Mucosa of rectum (tissue), 2 donors: ENCODE measurements around the gene CITED1.

Experiments used
- H3K27ac ChIP-seq, 2 donors: one replicate each; pipeline ENCODE4 v1.7.0; 2013; ENCODE audit warnings: inconsistent platforms in 2 of 2, low read depth in 2 of 2, low read length in 2 of 2
- H3K27me3 ChIP-seq, 2 donors: one replicate each; pipeline ENCODE4 v1.7.0; 2013; ENCODE audit warnings: low read length in 2 of 2; ENCODE audit not compliant: control insufficient read depth in 2 of 2, insufficient read depth in 2 of 2
- H3K36me3 ChIP-seq, 2 donors: one replicate each; pipeline ENCODE4 v1.7.0; 2013; ENCODE audit warnings: low read length in 2 of 2; ENCODE audit not compliant: control insufficient read depth in 2 of 2, insufficient read depth in 2 of 2
- H3K4me1 ChIP-seq, 2 donors: one replicate each; pipeline ENCODE4 v1.7.0; 2013; ENCODE audit warnings: low read length in 2 of 2, mild to moderate bottlenecking in 1 of 2; ENCODE audit not compliant: control insufficient read depth in 2 of 2, insufficient read depth in 2 of 2
- H3K4me3 ChIP-seq, 2 donors: one replicate each; pipeline ENCODE4 v1.7.0; 2013; ENCODE audit warnings: low read length in 2 of 2
- H3K9ac ChIP-seq, 2 donors: one replicate each; pipeline ENCODE4 v1.7.0; 2013; ENCODE audit warnings: low read length in 2 of 2, low read depth in 1 of 2, mild to moderate bottlenecking in 1 of 2
- H3K9me3 ChIP-seq, 2 donors: one replicate each; pipeline ENCODE4 v1.7.0; 2013; ENCODE audit warnings: low read length in 2 of 2; ENCODE audit not compliant: control insufficient read depth in 2 of 2
- donor health status: healthy.
- donor health status: Normal muscosa, but diverticular disease.

Gene CITED1

GRCh38 chrX:72308566-72309296, 3.0 kb upstream of the CITED1 start:
- Histone ChIP-seq H3K4me3 (peak overlapping the region; percentile 45 to 67), H3K9me3 (no peaks in the 10 kb centered on the region), H3K9ac (no peak overlapping the region), H3K36me3 (no peaks in the 10 kb centered on the region), H3K4me1 (peaks cover 7 to 13% of the 10 kb centered on the region in 2 donors), H3K27me3 (peaks cover 47 to 50% of the 10 kb centered on the region in 2 donors), H3K27ac (no peak overlapping the region)

GRCh38 chrX:72308209-72308565, 2.5 kb upstream of the CITED1 start:
- peaks cover 7 to 13% of the 10 kb centered on the region in 2 donors for H3K4me1 ChIP-seq
- no peak overlapping the region for H3K27ac ChIP-seq
- no peak overlapping the region for H3K9ac ChIP-seq
- H3K4me3 ChIP-seq = peak overlapping the region in 1 of 2 donors; percentile 67
- peaks cover 50% of the 10 kb centered on the region in 2 donors for H3K27me3 ChIP-seq
- no peaks in the 10 kb centered on the region for H3K9me3 ChIP-seq
- H3K36me3 ChIP-seq = no peaks in the 10 kb centered on the region

GRCh38 chrX:72307646-72308051, 1.9 kb upstream of the CITED1 start:
- Histone ChIP-seq H3K4me3 (peak overlapping the region; percentile 47 to 67), H3K9ac (peak overlapping the region in 1 of 2 donors; percentile 33)

GRCh38 chrX:72306851-72307645, 1.3 kb upstream of the CITED1 start:
- Histone ChIP-seq H3K27ac (no peak overlapping the region), H3K36me3 (no peaks in the 10 kb centered on the region), H3K9ac (peak overlapping the region in 1 of 2 donors; percentile 33), H3K4me1 (peaks cover 7 to 13% of the 10 kb centered on the region in 2 donors), H3K9me3 (no peaks in the 10 kb centered on the region), H3K4me3 (peak overlapping the region; percentile 62 to 67), H3K27me3 (peaks cover 57 to 60% of the 10 kb centered on the region in 2 donors)

More at GRCh38 chrX:72307646-72308051, 1.9 kb upstream of the CITED1 start:
- Histone ChIP-seq H3K27ac (no peak overlapping the region), H3K9me3 (no peaks in the 10 kb centered on the region), H3K27me3 (peaks cover 51 to 54% of the 10 kb centered on the region in 2 donors), H3K4me1 (peaks cover 7 to 13% of the 10 kb centered on the region in 2 donors), H3K36me3 (no peaks in the 10 kb centered on the region)

- Histone ChIP-seq H3K9ac (no peak overlapping the region), H3K4me1 (peaks cover 7 to 13% of the 10 kb centered on the region in 2 donors), H3K9me3 (no peaks in the 10 kb centered on the region), H3K27ac (no peak overlapping the region), H3K4me3 (peak overlapping the region; percentile 62 to 67), H3K27me3 (peaks cover 56 to 67% of the 10 kb centered on the region in 2 donors), H3K36me3 (no peaks in the 10 kb centered on the region)
Observed at GRCh38 chrX:72306085-72306801, 529 bp upstream of the CITED1 start.

- peaks cover 7 to 13% of the 10 kb centered on the region in 2 donors for H3K4me1 ChIP-seq
- no peak overlapping the region for H3K27ac ChIP-seq
- no peaks in the 10 kb centered on the region for H3K9me3 ChIP-seq
- no peaks in the 10 kb centered on the region for H3K36me3 ChIP-seq
- H3K4me3 ChIP-seq = peak overlapping the region in 1 of 2 donors; percentile 26
- H3K9ac ChIP-seq = no peak overlapping the region
- peaks cover 61 to 80% of the 10 kb centered on the region in 2 donors for H3K27me3 ChIP-seq
Observed at GRCh38 chrX:72304877-72305276, 837 bp downstream of the CITED1 start.

- peaks cover 0 to 7% of the 10 kb centered on the region in 2 donors for H3K4me1 ChIP-seq
- no peak overlapping the region for H3K27ac ChIP-seq
- H3K36me3 ChIP-seq = no peaks in the 10 kb centered on the region
- H3K9ac ChIP-seq = no peak overlapping the region
- no peaks in the 10 kb centered on the region for H3K9me3 ChIP-seq
- no peak overlapping the region for H3K4me3 ChIP-seq
- H3K27me3 ChIP-seq = peaks cover 48 to 59% of the 10 kb centered on the region in 2 donors
Observed at GRCh38 chrX:72301781-72302180, 3.9 kb downstream of the CITED1 start.

- no peaks in the 10 kb centered on the region for H3K9me3 ChIP-seq
- no peak overlapping the region for H3K27ac ChIP-seq
- no peak overlapping the region for H3K9ac ChIP-seq
- peaks cover 42 to 56% of the 10 kb centered on the region in 2 donors for H3K27me3 ChIP-seq
- H3K36me3 ChIP-seq = no peaks in the 10 kb centered on the region
- peaks cover 0 to 2% of the 10 kb centered on the region in 2 donors for H3K4me1 ChIP-seq
- H3K4me3 ChIP-seq = no peak overlapping the region
Observed at GRCh38 chrX:72299891-72300630, 5.7 kb downstream of the CITED1 start.

GRCh38 chrX:72297953-72298730, 7.6 kb downstream of the CITED1 start:
- peaks cover 31 to 40% of the 10 kb centered on the region in 2 donors for H3K27me3 ChIP-seq
- H3K9me3 ChIP-seq = no peaks in the 10 kb centered on the region
- no peak overlapping the region for H3K4me3 ChIP-seq
- no peaks in the 10 kb centered on the region for H3K36me3 ChIP-seq
- no peaks in the 10 kb centered on the region for H3K4me1 ChIP-seq
- no peak overlapping the region for H3K9ac ChIP-seq
- H3K27ac ChIP-seq = no peak overlapping the region
